GM21515 (cell line): ENCODE data around the gene ACOX1.

ENCODE experiments used
- ATAC-seq: cut with Tn5 transposase; IDR thresholded peaks from one replicate; pipeline ENCODE4 v1.9.1; 2021; ENCODE audit not compliant: unreplicated experiment

The ACOX1 gene

GRCh38 chr17:76008630-76009425 lies 29.9 kb upstream of the ACOX1 start:
- no peak for ATAC-seq

GRCh38 chr17:76008208-76008607 lies 29.2 kb upstream of the ACOX1 start:
- no peak for ATAC-seq

GRCh38 chr17:76007850-76008165 lies 28.8 kb upstream of the ACOX1 start:
- ATAC-seq = no peak

- no peak for ATAC-seq
Observed at GRCh38 chr17:76007131-76007849, 28.3 kb upstream of the ACOX1 start.

- no peak for ATAC-seq
Observed at GRCh38 chr17:76005263-76006149, 26.5 kb upstream of the ACOX1 start.

- ATAC-seq = no peak
Observed at GRCh38 chr17:76004750-76005262, 25.8 kb upstream of the ACOX1 start.

GRCh38 chr17:76003915-76004314 lies 24.9 kb upstream of the ACOX1 start:
- no peak for ATAC-seq

- no peak for ATAC-seq
Observed at GRCh38 chr17:76002100-76002499, 23.1 kb upstream of the ACOX1 start.

GRCh38 chr17:76000755-76001521 lies 22.0 kb upstream of the ACOX1 start, which contains the start of gene CDK3:
Gene CDK3 (plus strand): TSS chr17:76000855. CDS start chr17:76001426, 571 bp downstream.
- no peak for ATAC-seq

GRCh38 chr17:76000016-76000754 lies 21.2 kb upstream of the ACOX1 start:
- ATAC-seq = no peak

- no peak for ATAC-seq
Observed at GRCh38 chr17:75998327-75998795, 19.4 kb upstream of the ACOX1 start.

- ATAC-seq = no peak
Observed at GRCh38 chr17:75996665-75997590, 18.0 kb upstream of the ACOX1 start.

- ATAC-seq = no peak
Observed at GRCh38 chr17:75995385-75995925, 16.5 kb upstream of the ACOX1 start.

GRCh38 chr17:75994802-75995370 lies 15.9 kb upstream of the ACOX1 start:
- no peak for ATAC-seq

- no peak for ATAC-seq
Observed at GRCh38 chr17:75991396-75991795, 12.4 kb upstream of the ACOX1 start.

GRCh38 chr17:75987041-75987440 lies 8.1 kb upstream of the ACOX1 start:
- ATAC-seq = no peak

- no peak for ATAC-seq
Observed at GRCh38 chr17:75985986-75986385, 7.0 kb upstream of the ACOX1 start.
